CD4-positive, alpha-beta T cell treated with Interleukin-17A for 4 hours (primary cell): ENCODE results near the gene LCLAT1.
"Not testable (repeated sequence)": the region's sequence is repeated elsewhere in the genome, so short reads cannot be mapped to it uniquely, and the experiment has no call there.

ENCODE experiments used
- DNase-seq: peaks from one replicate; pipeline ENCODE4 v3.0.0-alpha.2; 2020; ENCODE audit warnings: mixed read lengths

Gene LCLAT1

GRCh38 chr2:30612371-30612770 is 165.3 kb downstream of the LCLAT1 start:
- DNase-seq: no peak

GRCh38 chr2:30613001-30613400 is 166.0 kb downstream of the LCLAT1 start:
- DNase-seq: no peak

- DNase-seq: not testable (repeated sequence)
Observed at GRCh38 chr2:30614227-30614626, 167.2 kb downstream of the LCLAT1 start.

GRCh38 chr2:30615926-30616325 is 168.9 kb downstream of the LCLAT1 start:
- no peak for DNase-seq

- no peak for DNase-seq
Observed at GRCh38 chr2:30620102-30620501, 173.1 kb downstream of the LCLAT1 start.

- no peak for DNase-seq
Observed at GRCh38 chr2:30621836-30622235, 174.8 kb downstream of the LCLAT1 start.

GRCh38 chr2:30622452-30622851 is 175.4 kb downstream of the LCLAT1 start:
- peak; percentile 6 for DNase-seq

GRCh38 chr2:30625276-30625675 is 178.2 kb downstream of the LCLAT1 start:
- DNase-seq: no peak

- DNase-seq: no peak
Observed at GRCh38 chr2:30625701-30626100, 178.7 kb downstream of the LCLAT1 start.

GRCh38 chr2:30626397-30626796 is 179.4 kb downstream of the LCLAT1 start:
- DNase-seq: no peak

GRCh38 chr2:30627151-30627550 is 180.1 kb downstream of the LCLAT1 start:
- DNase-seq: no peak

GRCh38 chr2:30628341-30628740 is 181.3 kb downstream of the LCLAT1 start:
- no peak for DNase-seq

- DNase-seq: no peak
Observed at GRCh38 chr2:30629866-30630265, 182.8 kb downstream of the LCLAT1 start.

GRCh38 chr2:30631051-30631671 is 184.1 kb downstream of the LCLAT1 start:
- DNase-seq: peak; percentile 19

- DNase-seq: no peak
Observed at GRCh38 chr2:30633039-30633438, 186.0 kb downstream of the LCLAT1 start.

GRCh38 chr2:30636311-30636710 is 189.3 kb downstream of the LCLAT1 start:
- no peak for DNase-seq

GRCh38 chr2:30639836-30640235 is 192.8 kb downstream of the LCLAT1 start:
- no peak for DNase-seq

- DNase-seq: no peak
Observed at GRCh38 chr2:30641765-30642345, 194.8 kb downstream of the LCLAT1 start.

GRCh38 chr2:30643013-30643412 is 196.0 kb downstream of the LCLAT1 start:
- not testable (repeated sequence) for DNase-seq

- DNase-seq: no peak
Observed at GRCh38 chr2:30643674-30644073, 196.6 kb downstream of the LCLAT1 start.

- no peak for DNase-seq
Observed at GRCh38 chr2:30645081-30645744, 198.2 kb downstream of the LCLAT1 start.

GRCh38 chr2:30645745-30646119 is 198.7 kb downstream of the LCLAT1 start:
- DNase-seq: no peak

- DNase-seq: no peak
Observed at GRCh38 chr2:30647752-30648457, 200.9 kb downstream of the LCLAT1 start.

GRCh38 chr2:30649278-30649677 is 202.2 kb downstream of the LCLAT1 start:
- DNase-seq: no peak
